EH (cell line): Measurements from ENCODE around the gene ZFAND4.
A peak's percentile ranks its signal among the peaks of the same experiment; 100 is the strongest.
"Not testable (repeated sequence)": the region's sequence is repeated elsewhere in the genome, so short reads cannot be mapped to it uniquely, and the experiment has no call there.

Experiments used
- DNase-seq: peaks from one replicate; pipeline ENCODE4 v3.0.0-alpha.2; 2015; ENCODE audit warnings: low read depth

The ZFAND4 gene

DNA sequence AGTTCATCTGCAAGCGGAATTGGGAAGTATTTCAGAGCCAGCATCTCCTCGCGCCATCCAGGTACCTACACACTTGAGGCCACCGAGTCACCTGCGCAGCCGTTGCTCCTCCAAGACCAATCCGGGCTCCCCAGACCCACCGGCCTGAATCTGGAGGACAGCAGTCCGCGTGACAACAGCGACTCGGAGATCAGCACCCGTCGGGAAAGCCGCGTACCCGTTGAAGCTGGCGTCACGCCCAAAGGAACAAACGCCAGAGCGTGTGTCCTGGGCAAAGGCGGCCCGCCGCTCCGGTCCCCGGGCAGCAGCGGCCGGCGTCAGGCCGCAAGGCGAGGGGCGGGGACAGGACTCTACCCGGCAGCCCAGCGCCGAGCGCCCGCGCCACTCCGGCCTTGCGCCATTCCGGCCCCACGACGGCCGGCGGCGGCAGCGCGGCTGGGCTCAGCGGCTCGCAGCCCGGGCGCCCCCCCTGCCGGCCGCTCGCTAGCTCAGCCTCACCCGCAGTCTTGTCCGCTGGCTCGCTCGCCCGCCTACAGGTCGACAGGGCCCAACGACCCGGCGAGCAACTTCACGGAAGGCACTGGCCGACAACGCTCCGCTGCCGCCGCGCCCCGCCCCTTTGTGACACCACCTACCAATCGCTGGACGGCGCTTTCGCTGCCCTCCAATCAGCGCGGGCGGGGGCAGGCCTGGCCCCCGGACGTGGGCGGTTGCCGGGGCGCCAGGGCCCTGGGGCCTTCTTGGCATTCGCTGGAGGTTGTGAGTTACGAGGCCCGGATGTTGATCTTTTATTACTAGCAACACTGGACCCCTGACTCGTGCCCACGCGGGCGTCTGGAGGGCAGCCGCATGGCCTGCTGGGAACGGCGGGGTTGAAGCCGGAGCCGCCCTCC is at the start of gene ZFAND4:
Gene ZFAND4 (minus strand): TSS at position 592 of the 893 bp plus-strand sequence. CDS start 9,047 bp downstream, outside the sequence.
- peak; percentile 98 for DNase-seq

DNA sequence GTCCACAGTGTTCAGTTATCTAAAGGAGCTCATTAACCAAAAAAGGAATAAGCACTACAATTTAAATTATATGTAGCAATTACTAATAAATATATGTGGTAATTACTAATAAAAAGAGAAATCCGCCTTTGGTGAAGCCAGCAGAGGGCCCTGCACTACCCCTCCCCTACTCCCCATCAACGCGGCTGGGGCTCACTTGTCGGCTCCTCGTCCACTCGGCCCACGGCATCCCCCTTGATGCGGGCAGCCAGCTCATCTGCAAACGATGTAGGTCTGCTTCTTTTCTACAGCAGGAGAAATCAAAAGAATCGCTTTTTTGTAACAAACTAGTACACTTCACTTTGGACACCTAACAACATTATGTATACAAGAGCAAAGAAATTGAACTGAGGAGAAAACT is 48.9 kb upstream of the ZFAND4 start:
- not testable (repeated sequence) for DNase-seq

DNA sequence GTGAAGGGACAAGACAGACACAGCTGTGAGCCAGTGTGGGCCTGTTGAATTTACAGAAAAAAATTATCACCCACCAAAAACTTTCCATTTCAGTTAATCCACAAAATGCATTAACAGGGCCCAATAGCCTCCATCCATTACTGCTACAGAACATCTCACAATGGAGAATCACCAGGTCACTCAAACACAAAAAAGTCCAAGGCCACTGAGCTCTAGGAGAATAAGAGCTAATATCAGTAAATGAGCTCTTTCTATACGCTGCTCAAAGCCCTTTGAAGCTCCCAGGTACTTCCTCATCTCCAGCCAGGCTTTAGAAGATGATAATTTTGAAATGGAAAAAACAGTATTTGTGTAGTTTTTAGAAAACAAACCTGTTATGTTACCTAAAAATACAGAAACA is 45.1 kb upstream of the ZFAND4 start:
- DNase-seq = not testable (repeated sequence)

DNA sequence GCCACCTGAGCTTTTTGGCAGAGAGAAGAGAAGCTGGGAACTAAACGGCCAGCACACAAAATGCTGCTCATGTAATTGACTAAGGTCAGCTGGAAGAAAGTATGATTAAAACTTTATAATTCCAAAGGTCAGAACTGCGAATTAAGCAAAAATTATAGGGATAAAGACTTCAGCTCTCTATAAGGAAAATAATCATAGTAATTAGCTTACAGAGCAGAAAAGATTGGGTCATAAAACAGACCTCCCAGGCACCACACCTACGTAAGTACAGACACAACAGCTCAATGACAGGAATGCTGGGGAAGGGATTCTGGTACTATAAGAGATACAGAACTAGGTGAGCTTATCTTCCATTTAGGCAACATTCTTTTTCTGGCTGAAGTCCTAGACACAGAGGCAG is 44.5 kb upstream of the ZFAND4 start:
- DNase-seq = not testable (repeated sequence)

DNA sequence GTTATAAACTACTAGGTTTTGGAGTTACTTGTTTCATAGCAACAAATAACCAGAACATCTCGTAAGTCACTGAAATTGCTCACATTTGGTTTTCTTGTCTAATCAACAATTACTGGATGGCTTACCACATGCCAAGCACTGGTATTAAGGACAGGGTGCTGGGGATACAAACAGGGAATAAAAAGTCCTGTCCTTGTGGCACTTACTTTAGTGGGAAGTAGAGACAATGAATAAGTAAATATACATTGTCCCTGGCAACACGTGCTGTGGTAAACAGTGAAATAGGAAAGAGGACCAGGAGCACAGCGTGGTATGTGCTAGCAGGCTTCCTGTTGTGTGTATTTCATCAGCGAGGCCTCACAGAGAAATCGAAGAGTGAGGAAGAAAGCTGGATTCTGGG is 38.7 kb upstream of the ZFAND4 start:
- DNase-seq = not testable (repeated sequence)

DNA sequence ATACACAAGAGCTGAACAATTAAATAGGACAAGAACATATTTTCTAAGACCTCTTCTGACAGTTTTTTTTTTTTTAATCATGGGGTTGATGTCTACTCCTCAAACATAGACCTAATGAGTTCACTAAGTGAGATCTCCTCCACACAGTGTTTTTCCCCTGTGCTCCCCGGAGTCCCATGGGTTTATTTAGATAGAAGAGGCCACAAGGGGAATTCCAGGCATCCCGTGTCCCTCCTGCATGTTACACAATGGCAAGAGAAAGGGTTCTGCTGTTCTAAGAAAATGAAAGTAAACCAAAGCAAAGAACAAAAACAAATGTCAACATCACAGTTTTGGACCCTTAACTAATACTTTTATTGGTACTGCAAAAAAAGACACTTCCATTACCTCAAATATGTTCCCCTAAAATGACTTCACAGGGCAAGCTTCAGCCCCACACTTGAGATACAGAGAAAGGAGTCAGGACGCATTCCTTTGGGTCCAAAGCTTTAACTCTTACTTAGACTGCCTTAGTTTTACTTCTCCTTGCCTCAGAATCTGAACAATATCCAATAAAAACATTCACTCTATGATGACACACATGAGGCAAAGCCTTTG is 37.7 kb upstream of the ZFAND4 start:
- peak; percentile 41 for DNase-seq

DNA sequence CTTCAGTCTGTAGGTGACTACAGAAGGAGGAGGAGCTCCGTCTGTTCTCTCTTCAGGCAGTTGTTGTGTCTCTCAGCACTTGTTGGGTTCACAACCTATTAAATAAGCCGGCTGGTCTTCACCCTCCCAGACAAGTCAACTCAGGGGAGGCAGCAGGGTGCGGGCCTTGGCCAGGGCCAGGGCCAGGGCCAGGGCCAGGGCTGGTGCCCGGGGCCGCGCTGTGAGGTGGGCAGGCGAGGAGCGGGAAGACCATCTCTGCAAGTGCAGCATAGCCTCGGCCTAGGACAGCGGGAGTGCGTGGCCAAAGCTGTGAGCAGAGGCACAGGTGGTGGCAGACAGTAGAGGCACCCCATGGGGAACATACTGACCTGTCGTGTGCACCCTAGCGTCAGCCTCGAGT is 5.9 kb upstream of the ZFAND4 start:
- not testable (repeated sequence) for DNase-seq

DNA sequence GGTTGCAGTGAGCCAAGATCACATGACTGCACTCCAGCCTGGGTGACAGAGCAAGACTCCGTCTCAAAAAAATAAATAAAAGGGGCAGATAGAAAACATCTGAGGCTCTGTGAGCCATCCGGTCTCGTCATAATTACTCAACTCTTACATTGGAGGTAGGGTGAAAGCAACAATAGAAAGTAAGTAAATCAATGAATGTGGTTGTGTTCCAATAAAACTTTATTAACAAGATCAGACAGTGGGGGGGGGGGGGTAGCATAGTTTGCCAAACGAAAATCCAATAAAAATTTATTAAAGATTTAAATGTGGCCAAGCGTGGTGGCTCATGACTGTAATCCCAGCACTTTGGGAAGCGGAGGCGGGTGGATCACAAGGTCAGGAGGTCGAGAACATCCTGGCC is 2.8 kb upstream of the ZFAND4 start:
- DNase-seq = no peak

DNA sequence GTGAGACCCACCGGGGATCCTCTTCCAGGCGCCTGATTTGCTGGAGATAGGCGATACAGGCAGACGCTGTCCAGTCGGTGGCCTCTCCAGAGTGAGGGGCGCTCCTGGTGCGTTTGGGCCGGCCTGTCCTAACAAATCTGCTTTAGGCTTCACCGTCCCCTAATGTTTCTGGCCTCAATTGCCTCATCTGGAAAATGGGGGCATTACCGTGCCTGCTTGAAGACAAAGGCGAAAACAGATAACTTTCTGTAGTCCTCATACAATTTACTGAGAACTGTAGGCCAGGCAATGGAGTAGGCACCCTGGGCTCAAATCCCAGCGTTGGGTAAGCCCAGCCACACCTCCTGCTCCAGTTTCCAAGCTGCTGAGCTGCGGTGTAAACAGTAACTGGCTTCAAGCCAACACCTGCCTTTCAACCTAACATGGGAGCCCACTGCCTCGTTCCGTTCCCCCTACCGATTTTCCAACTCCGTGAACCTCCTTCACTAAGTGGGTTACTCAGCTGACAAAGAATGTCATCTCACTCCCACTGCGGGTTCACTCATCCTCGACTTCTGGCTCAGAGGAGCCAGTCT is 589 bp upstream of the ZFAND4 start:
- peak; percentile 6 for DNase-seq

DNA sequence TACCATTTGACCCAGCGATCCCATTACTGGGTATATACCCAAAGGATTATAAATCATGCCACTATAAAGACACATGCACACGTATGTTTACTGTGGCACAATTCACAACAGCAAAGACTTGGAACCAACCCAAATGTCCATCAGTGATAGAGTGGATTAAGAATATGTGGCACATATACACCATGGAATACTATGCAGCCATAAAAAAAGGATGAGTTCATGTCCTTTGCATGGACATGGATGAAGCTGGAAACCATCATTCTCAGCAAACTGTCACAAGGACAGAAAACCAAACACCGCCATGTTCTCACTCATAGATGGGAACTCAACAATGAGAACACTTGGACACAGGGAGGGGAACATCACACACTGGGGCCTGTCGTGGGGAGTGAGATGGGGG is 1.3 kb downstream of the ZFAND4 start:
- DNase-seq = not testable (repeated sequence)

DNA sequence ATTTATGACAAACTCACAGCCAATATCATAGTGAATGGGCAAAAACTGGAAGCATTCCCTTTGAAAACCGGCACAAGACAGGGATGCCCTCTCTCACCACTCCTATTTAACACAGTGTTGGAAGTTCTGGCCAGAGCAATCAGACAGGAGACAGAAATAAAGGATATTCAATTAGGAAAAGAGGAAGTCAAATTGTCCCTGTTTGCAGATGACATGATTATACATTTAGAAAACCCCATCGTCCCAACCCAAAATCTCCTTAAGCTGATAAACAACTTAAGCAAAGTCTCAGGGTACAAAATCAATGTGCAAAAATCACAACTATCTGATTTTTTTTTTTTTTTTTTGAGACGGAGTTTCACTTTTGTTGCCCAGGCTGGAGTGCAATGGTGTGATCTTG is 2.7 kb downstream of the ZFAND4 start:
- DNase-seq = not testable (repeated sequence)

DNA sequence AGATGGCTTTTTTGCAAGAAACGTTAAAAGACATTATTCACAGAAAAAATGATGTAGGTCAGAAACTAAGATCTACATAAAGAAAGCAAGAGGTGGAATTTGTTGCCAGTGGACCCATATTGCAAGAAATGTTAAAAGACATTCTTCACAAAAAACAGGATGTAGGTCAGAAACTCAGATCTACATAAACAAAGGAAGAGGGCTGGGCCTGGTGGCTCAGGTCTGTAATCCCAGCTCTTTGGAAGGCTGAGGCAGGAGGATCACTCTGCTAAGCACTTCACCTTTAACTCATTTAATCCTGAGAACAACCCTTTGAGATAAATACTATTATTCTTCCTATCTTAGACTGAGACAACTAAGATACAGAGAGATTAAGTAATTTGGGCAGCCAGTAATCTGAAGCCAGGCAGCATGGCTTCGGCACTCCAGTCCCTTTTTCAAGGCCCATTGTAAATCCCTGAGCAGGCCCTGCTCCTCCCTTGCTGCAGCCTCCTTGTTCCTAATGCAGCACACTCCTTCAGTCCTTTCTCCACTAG is 11.6 kb downstream of the ZFAND4 start:
- DNase-seq = peak; percentile 1

DNA sequence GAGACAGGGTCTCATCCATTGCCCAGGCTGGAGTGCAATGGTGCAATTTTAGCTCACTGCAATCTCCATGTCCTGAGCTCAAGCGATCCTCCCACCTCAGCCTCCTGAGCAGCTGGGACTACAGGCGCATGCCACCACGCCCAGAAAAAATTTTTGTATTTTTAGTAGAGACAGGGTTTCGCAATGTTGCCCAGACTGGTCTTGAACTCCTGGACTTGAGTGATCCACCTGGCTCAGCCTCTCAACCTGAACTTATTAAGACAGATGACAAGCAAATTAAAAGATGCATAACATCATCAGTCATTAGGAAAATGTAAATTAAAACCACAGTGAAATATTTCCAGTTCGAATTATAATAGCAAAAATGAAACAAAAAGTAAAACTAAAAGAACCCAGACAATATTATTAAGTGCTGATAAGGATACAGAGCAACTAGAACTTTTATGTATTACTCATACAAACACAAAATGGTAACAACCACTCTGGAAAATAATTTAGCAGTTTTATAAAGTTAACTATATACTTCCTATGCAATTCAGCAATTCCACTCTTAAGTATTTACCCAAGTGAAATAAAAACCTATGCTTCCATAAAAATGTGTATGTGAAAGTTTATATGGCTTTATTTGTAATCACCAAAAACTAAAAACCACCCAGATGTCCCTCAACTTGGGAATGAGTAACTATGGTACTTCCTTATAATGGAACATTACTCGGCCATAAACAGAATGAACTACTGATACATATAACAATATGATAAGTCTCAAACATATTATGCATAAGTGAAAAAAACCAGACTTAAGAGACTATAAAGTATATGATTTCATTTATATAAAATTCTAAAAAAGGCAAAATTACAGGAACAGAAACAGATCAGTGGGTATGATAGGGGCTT is 15.3 kb downstream of the ZFAND4 start:
- DNase-seq = no peak

DNA sequence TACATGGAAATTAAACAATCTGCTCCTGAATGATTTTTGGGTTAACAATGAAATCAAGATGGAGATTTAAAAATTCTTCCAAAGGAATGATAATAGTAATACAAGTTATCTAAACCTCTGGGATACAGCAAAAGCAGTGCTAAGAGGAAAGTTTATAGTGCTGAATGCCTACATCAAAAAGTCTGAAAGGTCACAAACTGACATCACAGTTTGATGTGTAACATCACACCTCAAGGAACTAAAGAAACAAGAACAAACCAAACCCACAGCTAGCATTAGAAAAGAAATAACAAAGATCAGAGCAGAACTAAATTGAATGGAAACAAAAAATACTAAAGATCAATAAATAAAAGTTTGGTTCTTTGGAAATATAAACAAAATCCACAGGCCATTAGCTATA is 17.4 kb downstream of the ZFAND4 start:
- DNase-seq = no peak

DNA sequence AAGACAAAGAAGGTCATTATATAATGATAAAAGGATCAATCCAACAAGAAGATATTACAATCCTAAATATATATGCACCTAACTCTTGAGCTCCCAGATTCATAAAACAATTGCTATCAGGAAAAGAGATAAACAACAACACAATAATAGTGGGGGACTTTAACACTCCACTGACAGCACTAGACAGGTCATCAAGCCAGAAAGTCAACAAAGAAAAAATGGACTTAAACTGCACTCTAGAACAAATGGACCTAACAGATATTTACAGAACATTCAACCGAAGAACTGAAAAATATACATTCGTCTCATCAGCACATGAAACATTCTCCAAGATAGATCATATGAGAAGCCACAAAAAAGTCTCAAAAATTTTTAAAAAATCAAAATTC is 17.8 kb downstream of the ZFAND4 start:
- not testable (repeated sequence) for DNase-seq

DNA sequence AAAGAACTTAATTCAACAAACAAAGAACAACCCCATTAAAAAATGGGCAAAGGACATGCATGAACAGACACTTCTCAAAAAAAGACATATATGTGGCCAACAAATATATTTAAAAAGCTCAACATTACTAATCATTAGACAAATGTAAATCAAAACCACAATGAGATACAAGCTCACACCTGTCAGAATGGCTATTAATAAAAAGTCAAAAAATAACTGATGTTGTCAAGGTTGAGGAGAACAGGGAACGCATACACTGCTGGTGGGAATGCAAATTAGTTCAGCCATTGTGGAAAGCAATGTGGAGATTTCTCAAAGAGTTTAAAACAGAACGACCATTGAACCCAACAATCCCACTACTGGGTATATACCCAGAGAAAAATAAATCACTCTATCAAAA is 19.1 kb downstream of the ZFAND4 start:
- DNase-seq = no peak

DNA sequence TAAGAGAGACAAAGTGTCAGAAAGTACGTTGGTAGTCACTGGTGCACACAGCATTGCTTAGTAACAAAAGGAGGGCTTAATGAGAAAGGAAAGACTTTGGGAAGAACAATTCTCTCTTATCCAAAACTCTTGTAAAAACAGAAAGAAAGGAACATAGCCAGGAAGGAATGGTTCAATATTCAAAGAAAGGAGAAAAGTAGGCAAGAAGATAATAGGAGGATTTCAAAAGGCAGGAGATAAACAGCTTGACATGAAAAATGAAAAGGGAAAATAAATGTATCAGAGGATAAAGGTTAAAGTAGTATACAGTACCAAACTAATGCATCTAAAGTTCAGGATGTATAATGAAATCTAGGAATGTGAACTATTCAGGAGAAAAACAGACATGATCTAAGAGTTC is 20.1 kb downstream of the ZFAND4 start:
- DNase-seq = no peak

DNA sequence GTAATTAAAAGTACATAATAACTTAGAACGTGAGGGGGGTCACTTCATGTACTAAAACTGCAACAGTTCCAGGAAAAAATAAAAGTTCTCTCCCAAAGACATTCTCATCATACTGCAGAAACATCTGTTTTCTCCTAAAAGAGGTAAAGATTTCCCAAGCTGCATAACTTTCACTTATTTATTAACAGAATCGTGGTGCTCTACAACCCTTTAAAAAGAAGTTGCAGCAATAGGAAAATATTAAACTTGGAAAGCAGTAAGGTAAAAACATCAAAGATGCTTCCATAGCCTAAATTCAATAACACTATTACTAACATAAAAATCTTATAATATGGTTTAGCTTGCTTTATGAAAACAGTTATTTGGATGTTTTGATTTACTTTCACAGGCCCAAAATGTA is 23.3 kb downstream of the ZFAND4 start:
- DNase-seq = no peak

DNA sequence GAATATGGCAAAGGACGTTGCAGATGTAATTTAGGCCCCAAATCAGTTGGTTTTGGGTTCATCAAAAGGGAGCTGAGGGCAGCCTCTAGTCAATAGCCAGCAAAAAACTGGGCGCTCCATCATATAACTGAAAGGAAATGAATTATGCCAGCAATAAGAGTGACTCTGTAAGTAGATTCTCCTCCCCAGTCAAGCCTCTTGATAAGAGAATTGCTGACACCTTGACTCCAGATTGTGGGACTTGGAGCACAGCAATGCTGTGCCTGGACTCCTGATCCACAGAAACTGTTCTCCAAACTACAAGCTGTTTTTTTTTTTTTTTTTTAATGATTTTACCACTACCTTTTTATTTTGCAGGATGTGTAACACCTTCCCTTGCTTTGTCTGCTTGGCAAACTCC is 25.5 kb downstream of the ZFAND4 start:
- DNase-seq = no peak

DNA sequence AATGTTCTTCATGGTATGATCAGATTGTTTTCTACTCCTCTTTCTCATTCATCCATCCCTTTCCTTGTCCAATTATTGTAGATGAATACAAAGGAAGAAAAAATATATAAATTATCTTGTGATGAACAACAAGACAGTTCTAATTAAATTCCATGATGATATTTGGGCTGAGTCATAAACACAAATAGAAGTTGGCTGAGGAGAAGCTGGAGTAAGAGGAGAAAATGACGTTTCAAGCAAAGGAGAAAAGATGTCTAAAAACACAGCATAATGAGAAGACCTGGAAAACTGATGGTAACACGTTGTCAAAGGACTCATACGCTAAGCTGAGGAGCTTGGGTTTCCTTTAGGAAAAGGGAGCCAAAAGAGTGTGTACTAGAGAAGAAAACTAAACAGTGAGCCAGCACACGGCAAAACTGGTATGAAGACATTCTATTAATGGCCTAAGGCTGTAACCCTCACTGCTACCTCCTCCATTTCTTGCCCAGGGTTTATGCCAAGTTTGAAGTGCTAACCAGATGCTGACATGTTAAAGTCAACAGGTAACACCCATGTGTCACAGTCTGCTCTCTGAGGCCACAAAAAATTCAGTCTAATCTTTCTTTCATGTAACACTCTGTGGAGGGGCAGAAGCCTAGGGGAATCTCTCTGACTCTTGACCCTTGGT is 26.1 kb downstream of the ZFAND4 start:
- no peak for DNase-seq

DNA sequence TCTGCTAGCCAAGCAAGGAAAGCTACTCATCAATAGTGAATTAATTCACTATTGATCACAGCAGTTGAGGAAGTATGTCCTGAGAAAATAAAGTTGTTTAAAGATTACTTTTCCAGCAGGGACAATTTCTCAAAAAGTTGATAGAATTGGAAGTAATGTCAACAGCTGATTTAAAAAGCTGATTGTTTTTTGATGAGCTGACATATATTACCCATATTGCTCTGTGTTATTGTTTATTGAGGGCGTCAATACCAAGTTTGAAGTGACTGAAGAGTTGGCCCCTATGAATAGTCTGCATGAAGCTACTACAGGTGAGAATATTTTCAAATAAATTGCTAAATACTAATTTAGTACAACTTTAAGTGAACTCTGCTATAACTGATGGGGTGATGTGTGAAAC is 28.0 kb downstream of the ZFAND4 start:
- no peak for DNase-seq
